ENCODE data around the gene GPR137B.

The GPR137B gene

DNA sequence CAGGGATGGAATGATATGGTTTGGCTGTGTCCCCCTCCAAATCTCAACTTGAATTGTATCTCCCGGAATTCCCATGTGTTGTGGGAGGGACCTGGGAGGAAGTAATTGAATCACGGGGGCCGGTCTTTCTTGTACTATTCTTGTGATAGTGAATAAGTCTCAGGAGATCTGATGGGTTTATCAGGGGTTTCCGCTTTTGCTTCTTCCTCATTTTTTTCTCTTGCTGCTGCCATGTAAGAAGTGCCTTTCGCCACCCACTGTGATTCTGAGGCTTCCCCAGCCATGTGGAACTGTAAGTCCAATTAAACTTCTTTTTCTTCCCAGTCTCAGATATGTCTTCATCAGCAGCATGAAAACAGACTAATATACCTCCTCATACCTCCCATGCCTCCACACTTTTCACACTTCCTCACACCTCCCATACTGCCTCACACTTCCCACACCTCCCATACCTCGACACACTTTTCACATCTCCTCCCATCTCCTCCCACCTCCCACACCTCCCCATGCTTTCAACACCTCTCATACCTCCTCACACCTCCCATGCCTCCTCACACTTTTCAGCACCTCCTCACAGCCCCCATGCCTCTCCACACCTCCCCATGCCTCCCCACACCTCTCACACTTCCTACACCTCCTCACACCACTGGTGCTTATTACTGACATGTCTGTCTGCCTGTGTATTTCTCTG is 21.3 kb downstream of the GPR137B start:
- peaks cover 38% of the 10 kb centered on the region for H3K4me1 ChIP-seq (ENCODE audit: control insufficient read depth, low read length)
- H3K4me2 ChIP-seq (ENCODE audit: low read length): peak overlapping the region; percentile 32
- no peaks in the 10 kb centered on the region for H4K20me1 ChIP-seq (ENCODE audit: control insufficient read depth, insufficient read depth, low read depth, low read length)
- H3K27me3 ChIP-seq (ENCODE audit: control insufficient read depth, low read length): no peaks in the 10 kb centered on the region
- peaks cover 34% of the 10 kb centered on the region for H3K9me3 ChIP-seq (ENCODE audit: control insufficient read depth, insufficient read depth, low read length)
- TF ChIP-seq, protein P1, sequence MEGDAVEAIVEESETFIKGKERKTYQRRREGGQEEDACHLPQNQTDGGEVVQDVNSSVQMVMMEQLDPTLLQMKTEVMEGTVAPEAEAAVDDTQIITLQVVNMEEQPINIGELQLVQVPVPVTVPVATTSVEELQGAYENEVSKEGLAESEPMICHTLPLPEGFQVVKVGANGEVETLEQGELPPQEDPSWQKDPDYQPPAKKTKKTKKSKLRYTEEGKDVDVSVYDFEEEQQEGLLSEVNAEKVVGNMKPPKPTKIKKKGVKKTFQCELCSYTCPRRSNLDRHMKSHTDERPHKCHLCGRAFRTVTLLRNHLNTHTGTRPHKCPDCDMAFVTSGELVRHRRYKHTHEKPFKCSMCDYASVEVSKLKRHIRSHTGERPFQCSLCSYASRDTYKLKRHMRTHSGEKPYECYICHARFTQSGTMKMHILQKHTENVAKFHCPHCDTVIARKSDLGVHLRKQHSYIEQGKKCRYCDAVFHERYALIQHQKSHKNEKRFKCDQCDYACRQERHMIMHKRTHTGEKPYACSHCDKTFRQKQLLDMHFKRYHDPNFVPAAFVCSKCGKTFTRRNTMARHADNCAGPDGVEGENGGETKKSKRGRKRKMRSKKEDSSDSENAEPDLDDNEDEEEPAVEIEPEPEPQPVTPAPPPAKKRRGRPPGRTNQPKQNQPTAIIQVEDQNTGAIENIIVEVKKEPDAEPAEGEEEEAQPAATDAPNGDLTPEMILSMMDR (IDR thresholded peaks at IDR 0.05; ENCODE audit: low read depth, low read length, poor library complexity, severe bottlenecking): no peak
- TF ChIP-seq EZH2phosphoT487 (IDR thresholded peaks at IDR 0.05; ENCODE audit: borderline replicate concordance, low read length): no peak
- peak overlapping the region; percentile 36 for H3K27ac ChIP-seq (ENCODE audit: low read depth, low read length)
- peaks cover 11% of the 10 kb centered on the region for H3K36me3 ChIP-seq (ENCODE audit: control insufficient read depth, low read length)
- peaks cover 4% of the 10 kb centered on the region for H3F3A ChIP-seq (ENCODE audit: control insufficient read depth, insufficient read depth)
- H3K4me3 ChIP-seq (ENCODE audit: low read length): peak overlapping the region; percentile 29
- H3K79me2 ChIP-seq (ENCODE audit: control insufficient read depth, low read length): no peaks in the 10 kb centered on the region
- no peaks in the 10 kb centered on the region for H3K9me2 ChIP-seq (replicated peaks; ENCODE audit: control insufficient read depth, low read length)

DNA sequence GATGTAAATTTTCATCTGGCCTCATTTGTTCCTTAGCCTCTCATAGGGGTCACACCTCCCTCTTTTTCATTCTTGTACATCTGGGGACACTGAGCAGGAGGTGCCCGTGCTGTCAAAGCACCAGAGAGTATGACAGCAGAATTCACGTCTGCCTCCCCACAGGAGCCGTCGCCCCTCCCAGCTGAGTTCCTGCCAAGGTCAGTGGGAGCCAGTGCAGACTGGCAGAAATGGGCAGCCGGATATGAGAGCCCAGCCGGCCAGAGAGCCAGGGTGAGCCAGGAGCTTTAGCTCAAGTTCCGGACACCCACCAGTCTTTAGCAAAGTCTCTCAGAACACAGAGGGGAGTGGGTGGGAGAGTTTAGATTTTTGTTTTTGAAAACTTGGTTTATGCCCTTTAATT is 21.9 kb downstream of the GPR137B start:
- Histone ChIP-seq H3K4me3 (ENCODE audit: low read length) (peak overlapping the region; percentile 29; the same call in 1 of the 2 replicates), H3K79me2 (ENCODE audit: control insufficient read depth, low read length) (no peaks in the 10 kb centered on the region), H4K20me1 (ENCODE audit: control insufficient read depth, insufficient read depth, low read depth, low read length) (no peaks in the 10 kb centered on the region), H3K9me3 (ENCODE audit: control insufficient read depth, insufficient read depth, low read length) (peaks cover 39% of the 10 kb centered on the region), H3K27me3 (ENCODE audit: control insufficient read depth, low read length) (no peaks in the 10 kb centered on the region), H3F3A (ENCODE audit: control insufficient read depth, insufficient read depth) (peaks cover 8% of the 10 kb centered on the region), H3K4me2 (ENCODE audit: low read length) (no peak overlapping the region), H3K9me2 (replicated peaks; ENCODE audit: control insufficient read depth, low read length) (no peaks in the 10 kb centered on the region), H3K36me3 (ENCODE audit: control insufficient read depth, low read length) (peaks cover 11% of the 10 kb centered on the region), H3K4me1 (ENCODE audit: control insufficient read depth, low read length) (peaks cover 34% of the 10 kb centered on the region), H3K27ac (ENCODE audit: low read depth, low read length) (no peak overlapping the region)
- TF ChIP-seq EZH2phosphoT487 (IDR thresholded peaks at IDR 0.05; ENCODE audit: borderline replicate concordance, low read length): no peak
- TF ChIP-seq, protein P1 (IDR thresholded peaks at IDR 0.05; ENCODE audit: low read depth, low read length, poor library complexity, severe bottlenecking): no peak

DNA sequence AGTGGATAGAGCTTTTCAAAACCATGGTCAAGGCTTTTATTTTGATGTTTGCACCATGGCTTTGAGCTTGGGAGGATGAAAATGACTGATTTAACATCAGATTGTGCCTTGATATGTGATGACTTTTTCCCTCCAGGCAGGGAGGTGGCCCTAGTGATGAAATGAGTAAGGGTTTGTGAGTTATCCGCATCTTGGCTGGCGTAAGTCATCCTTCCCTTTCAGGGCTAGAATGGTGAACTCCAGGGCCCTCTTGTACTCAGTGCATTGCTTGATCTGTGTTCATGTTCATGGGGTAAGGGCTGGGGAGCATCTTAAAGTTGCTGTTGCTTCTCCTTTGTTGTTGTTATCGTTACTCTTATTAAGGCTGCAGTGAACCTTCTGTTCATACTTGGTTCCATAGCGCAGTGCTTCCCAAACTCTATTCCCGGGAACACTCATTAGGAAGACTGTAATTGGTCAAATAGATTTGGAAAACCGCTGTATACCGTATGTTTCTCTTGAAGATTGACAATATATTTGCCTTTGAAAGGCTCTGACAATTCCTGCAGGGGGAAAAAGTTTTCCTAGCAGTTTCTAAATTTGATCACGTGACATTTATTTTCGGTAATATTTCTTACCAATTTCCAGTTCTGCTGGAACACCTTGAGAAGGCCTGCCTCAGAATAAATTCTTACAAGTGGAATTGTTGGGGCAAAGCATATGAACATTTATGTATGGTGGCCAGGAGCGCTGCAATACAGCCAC is 23.1 kb downstream of the GPR137B start:
- H3K9me3 ChIP-seq (ENCODE audit: control insufficient read depth, insufficient read depth, low read length): peaks cover 39% of the 10 kb centered on the region
- H3K4me1 ChIP-seq (ENCODE audit: control insufficient read depth, low read length): peaks cover 23% of the 10 kb centered on the region
- H3K9me2 ChIP-seq (replicated peaks; ENCODE audit: control insufficient read depth, low read length): no peaks in the 10 kb centered on the region
- H3F3A ChIP-seq (ENCODE audit: control insufficient read depth, insufficient read depth): peaks cover 8% of the 10 kb centered on the region
- H3K27me3 ChIP-seq (ENCODE audit: control insufficient read depth, low read length): no peaks in the 10 kb centered on the region
- TF ChIP-seq, protein P1 (IDR thresholded peaks at IDR 0.05; ENCODE audit: low read depth, low read length, poor library complexity, severe bottlenecking): no peak
- TF ChIP-seq EZH2phosphoT487 (IDR thresholded peaks at IDR 0.05; ENCODE audit: borderline replicate concordance, low read length): no peak
- peaks cover 11% of the 10 kb centered on the region for H3K36me3 ChIP-seq (ENCODE audit: control insufficient read depth, low read length)
- H4K20me1 ChIP-seq (ENCODE audit: control insufficient read depth, insufficient read depth, low read depth, low read length): no peaks in the 10 kb centered on the region
- no peak overlapping the region for H3K4me2 ChIP-seq (ENCODE audit: low read length)
- no peak overlapping the region for H3K4me3 ChIP-seq (ENCODE audit: low read length)
- no peaks in the 10 kb centered on the region for H3K79me2 ChIP-seq (ENCODE audit: control insufficient read depth, low read length)
- no peak overlapping the region for H3K27ac ChIP-seq (ENCODE audit: low read depth, low read length)
